GM23338 (cell line): ENCODE results near the gene PLP2. TPM values are rescaled to one million over a fixed set of nuclear protein-coding genes. Genes with fewer than 3 reads are reported as not detected.
"Not testable (repeated sequence)": the region's sequence is repeated elsewhere in the genome, so short reads cannot be mapped to it uniquely, and the experiment has no call there.

Source experiments
- ATAC-seq: fragments of 200-7000 bp; cut with Tn5 transposase; 3 replicates; pipeline ENCODE4 v1.9.1; 2020
- DNase-seq: peaks from one replicate; pipeline ENCODE4 v3.0.0-alpha.2; 2015; ENCODE audit warnings: low spot score
- H2AFZ ChIP-seq: fragments of 200-600 bp; sonication (generic); 2 replicates; pipeline ENCODE4 v1.8.0; 2016; ENCODE audit warnings: antibody characterized with exemption, mild to moderate bottlenecking, moderate library complexity
- H3F3A ChIP-seq: fragments of 200-600 bp; sonication (generic); replicated peaks from 2 replicates; pipeline ENCODE4 v1.8.0; 2017; ENCODE audit warnings: antibody characterized with exemption, mixed run types, low read depth
- H3K27ac ChIP-seq: fragments of 200-600 bp; sonication (generic); 2 replicates; pipeline ENCODE4 v1.6.1; 2016; ENCODE audit warnings: low read depth
- H3K27me3 ChIP-seq: fragments of 200-600 bp; sonication (generic); 2 replicates; pipeline ENCODE4 v1.8.0; 2016; ENCODE audit warnings: mild to moderate bottlenecking, mixed run types, moderate library complexity; ENCODE audit not compliant: insufficient read depth
- H3K36me3 ChIP-seq: fragments of 200-600 bp; sonication (generic); 2 replicates; pipeline ENCODE4 v1.8.0; 2016; ENCODE audit warnings: mild to moderate bottlenecking; ENCODE audit not compliant: insufficient read depth
- H3K4me1 ChIP-seq: fragments of 200-600 bp; sonication (generic); 2 replicates; pipeline ENCODE4 v1.8.0; 2016; ENCODE audit warnings: mild to moderate bottlenecking, moderate library complexity; ENCODE audit not compliant: insufficient read depth
- H3K4me2 ChIP-seq: fragments of 200-600 bp; sonication (generic); 2 replicates; pipeline ENCODE4 v1.7.1; 2017; ENCODE audit warnings: mixed run types
- H3K4me3 ChIP-seq: fragments of 200-600 bp; sonication (generic); 2 replicates; pipeline ENCODE4 v1.6.1; 2016; ENCODE audit warnings: mixed run types
- H3K79me2 ChIP-seq: fragments of 200-600 bp; sonication (generic); replicated peaks from 2 replicates; pipeline ENCODE4 v1.8.0; 2017; ENCODE audit warnings: mild to moderate bottlenecking; ENCODE audit not compliant: insufficient read depth
- H3K9me2 ChIP-seq: fragments of 200-600 bp; sonication (generic); 2 replicates; pipeline ENCODE4 v1.8.0; 2017; ENCODE audit not compliant: insufficient read depth
- H4K20me1 ChIP-seq: fragments of 200-600 bp; sonication (generic); replicated peaks from 2 replicates; pipeline ENCODE4 v1.8.0; 2017; ENCODE audit warnings: mild to moderate bottlenecking; ENCODE audit not compliant: insufficient read depth
- H3K27ac Mint-ChIP-seq: 2 replicates; pipeline ENCODE4 v1.8.0; 2020; ENCODE audit warnings: inconsistent platforms, mild to moderate bottlenecking, moderate library complexity, mixed read lengths
- H3K27me3 Mint-ChIP-seq: 3 replicates; pipeline ENCODE4 v1.8.0; 2022; ENCODE audit warnings: low read depth, mild to moderate bottlenecking, moderate library complexity, mixed read lengths, inconsistent platforms; ENCODE audit not compliant: insufficient read depth, poor library complexity
- H3K36me3 Mint-ChIP-seq: 3 replicates; pipeline ENCODE4 v1.8.0; 2021; ENCODE audit warnings: low read depth, mild to moderate bottlenecking, inconsistent platforms, moderate library complexity, mixed read lengths
- H3K4me1 Mint-ChIP-seq: 3 replicates; pipeline ENCODE4 v1.8.0; 2020; ENCODE audit warnings: mild to moderate bottlenecking, inconsistent platforms, mixed read lengths
- H3K4me3 Mint-ChIP-seq: 3 replicates; pipeline ENCODE4 v1.8.0; 2021; ENCODE audit warnings: moderate library complexity, mild to moderate bottlenecking, inconsistent platforms, mixed read lengths
- H3K9me3 Mint-ChIP-seq: 3 replicates; pipeline ENCODE4 v1.8.0; 2020; ENCODE audit warnings: moderate library complexity, mild to moderate bottlenecking, inconsistent platforms, mixed read lengths
- CREB1 ChIP-seq: fragments of 250-450 bp; sonication (Bioruptor Pico); IDR thresholded peaks from 2 replicates; pipeline ENCODE4 v1.5.0; 2020; ENCODE audit warnings: low read depth, mild to moderate bottlenecking, moderate library complexity
- CTCF ChIP-seq, 2 experiments: fragments of 200-600 bp in 1 of 2; sonication (generic) in 1 of 2; conservative IDR thresholded peaks; 2 replicates each; pipeline versions ENCODE4 v1.5.1 to v1.6.1; 2016 to 2017; ENCODE audit warnings: antibody characterized with exemption in 2 of 2, low read depth in 2 of 2, mild to moderate bottlenecking in 2 of 2, moderate library complexity in 1 of 2
- JUNB ChIP-seq: IDR thresholded peaks from one replicate; pipeline ENCODE4 v1.6.1; 2016; ENCODE audit warnings: antibody characterized with exemption; ENCODE audit not compliant: unreplicated experiment
- NANOG ChIP-seq: IDR thresholded peaks from 2 replicates; pipeline ENCODE4 v1.6.1; 2016; ENCODE audit warnings: antibody characterized with exemption, borderline replicate concordance
- REST ChIP-seq: IDR thresholded peaks from one replicate; pipeline ENCODE4 v1.6.1; 2018; ENCODE audit warnings: antibody characterized with exemption; ENCODE audit not compliant: unreplicated experiment
- STAT1 ChIP-seq: IDR thresholded peaks from one replicate; pipeline ENCODE4 v1.6.1; 2016; ENCODE audit warnings: antibody characterized with exemption; ENCODE audit not compliant: unreplicated experiment
- ZNF114 ChIP-seq: fragments of 250-450 bp; sonication (Bioruptor Pico); IDR thresholded peaks from 2 replicates; pipeline ENCODE4 v1.5.0; 2020; ENCODE audit warnings: mild to moderate bottlenecking, moderate library complexity
- ZNF331 ChIP-seq: fragments of 250-450 bp; sonication (Bioruptor Pico); IDR thresholded peaks from 2 replicates; pipeline ENCODE4 v1.5.0; 2020; ENCODE audit warnings: low read depth, mild to moderate bottlenecking, moderate library complexity
- polyA plus RNA-seq: library from polyadenylated mRNA; unstranded; fragments of >200 nt; fragmentation: Nextera tagmentation; extraction: Ambion mirVana; gene quantifications from 2 replicates; pipeline ENCODE4 v1.2.1, GENCODE V29; 2016
- total RNA-seq: library from RNA; depleted of rRNA; stranded (reverse); fragments of >200 nt; shearing (Covaris generic); gene quantifications from 2 replicates; pipeline ENCODE4 v1.2.3, GENCODE V29; 2014
- TF ChIP-seq, protein P1 (sequence below): IDR thresholded peaks from 2 replicates; pipeline ENCODE4 v1.6.1; 2016; ENCODE audit warnings: antibody characterized with exemption

Gene PLP2
- total and polyA plus RNA-seq, 2 experiments from 2014 or later, result 3.4 to 9.5 TPM

- Histone ChIP-seq H2AFZ (peak overlapping the region; percentile 59; the same call in 1 of the 2 replicates), H3K27me3 (peaks cover 50% of the 10 kb centered on the region), H3K4me2 (peak overlapping the region; percentile 82), H3K79me2 (no peaks in the 10 kb centered on the region), H3K4me3 (peak overlapping the region; percentile 59), H3K9me2 (no peaks in the 10 kb centered on the region), H3K4me1 (no peaks in the 10 kb centered on the region; the same call in 1 of the 2 replicates), H3F3A (no peaks in the 10 kb centered on the region), H4K20me1 (no peaks in the 10 kb centered on the region), H3K27ac (no peak overlapping the region), H3K36me3 (no peaks in the 10 kb centered on the region)
- TF ChIP-seq JUNB, result no peak
- no peak for TF ChIP-seq ZNF331 (CRISPR knock-in tag)
- TF ChIP-seq REST, result no peak
- DNase-seq, result peak; percentile 57
- ATAC-seq, result peak; percentile 56
- Mint-ChIP-seq H3K36me3 (peaks cover 11% of the 10 kb centered on the region; the same call in 1 of the 3 replicates), H3K27ac (no peak overlapping the region), H3K27me3 (peaks cover 19% of the 10 kb centered on the region), H3K4me1 (peaks cover 20% of the 10 kb centered on the region), H3K4me3 (peak overlapping the region; percentile 72), H3K9me3 (no peaks in the 10 kb centered on the region; the same call in 2 of the 3 replicates)
Observed at GRCh38 chrX:49172280-49172780, 632 bp downstream of the PLP2 start.

DNA sequence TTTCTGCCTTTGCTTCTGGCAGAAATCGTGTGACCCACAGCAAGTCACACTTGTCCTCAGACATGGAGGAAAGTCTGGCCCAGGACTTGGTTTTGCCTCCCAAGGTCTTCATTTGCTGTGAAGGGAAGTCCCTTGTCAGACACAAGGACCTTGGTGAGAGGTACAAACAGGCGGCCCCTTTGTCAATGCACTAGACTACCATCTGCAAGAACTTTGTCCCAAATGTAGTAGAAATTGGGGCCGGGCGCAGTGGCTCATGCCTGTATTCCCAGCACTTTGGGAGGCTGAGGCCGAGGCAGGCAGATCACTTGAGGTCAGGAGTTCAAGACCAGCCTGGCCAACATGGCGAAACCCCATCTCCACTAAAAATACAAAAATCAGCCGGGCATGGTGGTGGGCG is 1.8 kb downstream of the PLP2 start:
- not testable (repeated sequence) for H3K4me2 ChIP-seq, H3K4me3 ChIP-seq, H3K9me3 Mint-ChIP-seq, H3K4me3 Mint-ChIP-seq, H4K20me1 ChIP-seq, H3K4me1 ChIP-seq, H3K27ac Mint-ChIP-seq, ATAC-seq, H3K9me2 ChIP-seq, H3K36me3 ChIP-seq, H3F3A ChIP-seq, H3K27ac ChIP-seq, DNase-seq, H2AFZ ChIP-seq, H3K79me2 ChIP-seq
- Mint-ChIP-seq H3K36me3 (peaks cover 15% of the 10 kb centered on the region; the same call in 1 of the 3 replicates), H3K27me3 (peaks cover 17% of the 10 kb centered on the region), H3K4me1 (peaks cover 14% of the 10 kb centered on the region)
- H3K27me3 ChIP-seq, result peaks cover 41% of the 10 kb centered on the region

DNA sequence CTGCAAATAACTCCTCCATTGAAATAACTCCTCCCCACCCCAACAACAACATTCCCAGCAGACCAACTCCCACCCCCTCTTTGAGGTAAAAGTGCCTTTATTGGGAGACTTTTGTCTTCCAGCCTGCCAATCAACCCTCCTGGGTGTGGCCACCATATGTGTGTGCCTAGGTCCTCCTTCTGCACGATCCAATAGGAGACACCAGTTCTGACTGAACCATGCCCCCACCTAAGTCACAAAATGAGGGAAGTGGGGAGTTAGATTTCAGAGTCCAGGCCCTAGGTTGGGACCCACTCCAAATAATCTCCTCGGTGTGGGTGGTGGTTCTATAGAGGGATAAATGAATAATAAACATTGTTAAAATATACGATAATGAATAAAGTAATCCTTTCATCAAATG is 3.0 kb downstream of the PLP2 start:
- H3K27me3 ChIP-seq, result peaks cover 37% of the 10 kb centered on the region
- H3K4me1 Mint-ChIP-seq, result peaks cover 14% of the 10 kb centered on the region
- no peak overlapping the region for H2AFZ ChIP-seq
- H3K9me2 ChIP-seq, result no peaks in the 10 kb centered on the region
- DNase-seq (no peak), ATAC-seq (peak; percentile 36)
- no peak overlapping the region for H3K4me2 ChIP-seq
- no peak overlapping the region for H3K4me3 ChIP-seq
- no peak overlapping the region for H3K4me3 Mint-ChIP-seq
- H3K36me3 ChIP-seq, result no peaks in the 10 kb centered on the region
- no peak overlapping the region for H3K27ac ChIP-seq
- no peak overlapping the region for H3K27ac Mint-ChIP-seq
- no peaks in the 10 kb centered on the region for H4K20me1 ChIP-seq
- no peaks in the 10 kb centered on the region; the same call in 2 of the 3 replicates for H3K9me3 Mint-ChIP-seq
- peaks cover 17% of the 10 kb centered on the region for H3K27me3 Mint-ChIP-seq
- H3F3A ChIP-seq, result no peaks in the 10 kb centered on the region
- H3K36me3 Mint-ChIP-seq, result peaks cover 22% of the 10 kb centered on the region
- H3K79me2 ChIP-seq, result no peaks in the 10 kb centered on the region
- H3K4me1 ChIP-seq, result no peaks in the 10 kb centered on the region
- TF ChIP-seq STAT1 (no peak), ZNF331 (CRISPR knock-in tag) (no peak), ZNF114 (CRISPR knock-in tag) (no peak), JUNB (no peak), CREB1 (CRISPR knock-in tag) (no peak), CTCF (conservative IDR thresholded peaks at IDR 0.05; ENCODE audit: low read depth in 2 of 2) (no peak), NANOG (no peak), REST (no peak)
- TF ChIP-seq, protein P1, sequence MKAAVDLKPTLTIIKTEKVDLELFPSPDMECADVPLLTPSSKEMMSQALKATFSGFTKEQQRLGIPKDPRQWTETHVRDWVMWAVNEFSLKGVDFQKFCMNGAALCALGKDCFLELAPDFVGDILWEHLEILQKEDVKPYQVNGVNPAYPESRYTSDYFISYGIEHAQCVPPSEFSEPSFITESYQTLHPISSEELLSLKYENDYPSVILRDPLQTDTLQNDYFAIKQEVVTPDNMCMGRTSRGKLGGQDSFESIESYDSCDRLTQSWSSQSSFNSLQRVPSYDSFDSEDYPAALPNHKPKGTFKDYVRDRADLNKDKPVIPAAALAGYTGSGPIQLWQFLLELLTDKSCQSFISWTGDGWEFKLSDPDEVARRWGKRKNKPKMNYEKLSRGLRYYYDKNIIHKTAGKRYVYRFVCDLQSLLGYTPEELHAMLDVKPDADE, result no peak
